GM18526 (cell line): ENCODE data around the gene TIMP3.

ENCODE experiments used
- POLR2A ChIP-seq: IDR thresholded peaks from 3 replicates; pipeline ENCODE4 v1.6.1; 2011; ENCODE audit not compliant: insufficient read length; ENCODE audit errors: extremely low read depth

The TIMP3 gene

GRCh38 chr22:32897400-32897799, 95.9 kb downstream of the TIMP3 start:
- no peak for TF ChIP-seq POLR2A

- no peak for TF ChIP-seq POLR2A
Observed at GRCh38 chr22:32900886-32901635, 99.6 kb downstream of the TIMP3 start.

- no peak for TF ChIP-seq POLR2A
Observed at GRCh38 chr22:32901925-32902324, 100.4 kb downstream of the TIMP3 start.

GRCh38 chr22:32903507-32903906, 102.0 kb downstream of the TIMP3 start:
- no peak for TF ChIP-seq POLR2A

- no peak for TF ChIP-seq POLR2A
Observed at GRCh38 chr22:32904044-32904443, 102.5 kb downstream of the TIMP3 start.

- TF ChIP-seq POLR2A = no peak
Observed at GRCh38 chr22:32905400-32905799, 103.9 kb downstream of the TIMP3 start.

- no peak for TF ChIP-seq POLR2A
Observed at GRCh38 chr22:32909581-32910428, 108.3 kb downstream of the TIMP3 start.

GRCh38 chr22:32910429-32910772, 108.9 kb downstream of the TIMP3 start:
- no peak for TF ChIP-seq POLR2A

- TF ChIP-seq POLR2A = no peak
Observed at GRCh38 chr22:32911503-32911902, 110.0 kb downstream of the TIMP3 start.
